SK-N-DZ (cell line): ENCODE measurements around the gene TEPSIN.

ENCODE experiments used
- DNase-seq: peaks from one replicate; pipeline ENCODE4 v3.0.0-alpha.2; 2015; ENCODE audit warnings: low spot score

Gene TEPSIN

GRCh38 chr17:81249223-81250040 is 10.6 kb upstream of the TEPSIN start:
- DNase-seq = peak; percentile 76

GRCh38 chr17:81248649-81249048 is 9.8 kb upstream of the TEPSIN start:
- no peak for DNase-seq

- DNase-seq = no peak
Observed at GRCh38 chr17:81247339-81247990, 8.6 kb upstream of the TEPSIN start.

GRCh38 chr17:81246679-81247338 is 8.0 kb upstream of the TEPSIN start:
- DNase-seq = no peak

GRCh38 chr17:81246343-81246670 is 7.5 kb upstream of the TEPSIN start:
- no peak for DNase-seq

- no peak for DNase-seq
Observed at GRCh38 chr17:81245665-81246342, 6.9 kb upstream of the TEPSIN start.

- no peak for DNase-seq
Observed at GRCh38 chr17:81245024-81245664, 6.3 kb upstream of the TEPSIN start.

- no peak for DNase-seq
Observed at GRCh38 chr17:81244358-81245023, 5.6 kb upstream of the TEPSIN start.

GRCh38 chr17:81243333-81243664 is 4.4 kb upstream of the TEPSIN start:
- no peak for DNase-seq

GRCh38 chr17:81242421-81243332 is 3.8 kb upstream of the TEPSIN start:
- DNase-seq = no peak

- no peak for DNase-seq
Observed at GRCh38 chr17:81241648-81242420, 3.0 kb upstream of the TEPSIN start.

- no peak for DNase-seq
Observed at GRCh38 chr17:81241203-81241602, 2.3 kb upstream of the TEPSIN start.

GRCh38 chr17:81240761-81241160 is 1.9 kb upstream of the TEPSIN start:
- DNase-seq = no peak

GRCh38 chr17:81239714-81240555 is 1.1 kb upstream of the TEPSIN start:
- no peak for DNase-seq

- no peak for DNase-seq
Observed at GRCh38 chr17:81238490-81238814, 403 bp downstream of the TEPSIN start.

GRCh38 chr17:81237591-81238489 is 1.0 kb downstream of the TEPSIN start:
- DNase-seq = no peak

GRCh38 chr17:81236784-81237183 is 2.1 kb downstream of the TEPSIN start:
- DNase-seq = no peak
